ENCODE results near the gene FIBP.
A peak's percentile ranks its signal among the peaks of the same experiment; 100 is the strongest.

The FIBP gene

GRCh38 chr11:65888163-65888814 lies at the start of gene FIBP:
Gene FIBP (minus strand): TSS chr11:65888471. CDS start chr11:65888418, 53 bp downstream.
- Mint-ChIP-seq H3K4me3 (peak within 1 kb of the TSS; percentile 88), H3K36me3 (peaks cover 11% of the 10 kb centered on the region), H3K4me1 (peaks cover 51% of the 10 kb centered on the region), H3K27ac (peak within 1 kb of the TSS; percentile 87), H3K27me3 (no peaks in the 10 kb centered on the region), H3K9me3 (no peaks in the 10 kb centered on the region)
- DNase-seq (ENCODE audit: low spot score in 2 of 2): peak; percentile 87 to 92
- ATAC-seq (ENCODE audit: low read depth): peak; percentile 52

- no peak for ATAC-seq (ENCODE audit: low read depth)
- H3K4me1 Mint-ChIP-seq: peaks cover 8% of the 10 kb centered on the region
- no peak overlapping the region for H3K27ac Mint-ChIP-seq
- H3K4me3 Mint-ChIP-seq: no peak overlapping the region
- peaks cover 2% of the 10 kb centered on the region for H3K27me3 Mint-ChIP-seq
- no peak for DNase-seq (ENCODE audit: low spot score in 2 of 2)
- no peaks in the 10 kb centered on the region for H3K36me3 Mint-ChIP-seq
- H3K9me3 Mint-ChIP-seq: no peaks in the 10 kb centered on the region
Measured at GRCh38 chr11:65937766-65938165, 49.5 kb upstream of the FIBP start.

GRCh38 chr11:65934014-65934413 lies 45.7 kb upstream of the FIBP start:
- H3K4me1 Mint-ChIP-seq: no peaks in the 10 kb centered on the region
- ATAC-seq (ENCODE audit: low read depth) (no peak), DNase-seq (ENCODE audit: low spot score in 2 of 2) (no peak)
- no peak overlapping the region for H3K27ac Mint-ChIP-seq
- H3K4me3 Mint-ChIP-seq: no peak overlapping the region
- H3K36me3 Mint-ChIP-seq: no peaks in the 10 kb centered on the region
- no peaks in the 10 kb centered on the region for H3K9me3 Mint-ChIP-seq
- peaks cover 2% of the 10 kb centered on the region for H3K27me3 Mint-ChIP-seq

- Mint-ChIP-seq H3K4me1 (peaks cover 12% of the 10 kb centered on the region), H3K27ac (no peak overlapping the region), H3K9me3 (no peaks in the 10 kb centered on the region), H3K4me3 (no peak overlapping the region), H3K27me3 (no peaks in the 10 kb centered on the region), H3K36me3 (no peaks in the 10 kb centered on the region)
- DNase-seq (ENCODE audit: low spot score in 2 of 2) (no peak), ATAC-seq (ENCODE audit: low read depth) (no peak)
Measured at GRCh38 chr11:65932558-65932919, 44.3 kb upstream of the FIBP start.

- H3K36me3 Mint-ChIP-seq: no peaks in the 10 kb centered on the region
- H3K4me1 Mint-ChIP-seq: peaks cover 17% of the 10 kb centered on the region
- ATAC-seq (ENCODE audit: low read depth) (no peak), DNase-seq (ENCODE audit: low spot score in 2 of 2) (no peak)
- no peak overlapping the region for H3K27ac Mint-ChIP-seq
- no peaks in the 10 kb centered on the region for H3K9me3 Mint-ChIP-seq
- no peak overlapping the region for H3K4me3 Mint-ChIP-seq
- no peaks in the 10 kb centered on the region for H3K27me3 Mint-ChIP-seq
Measured at GRCh38 chr11:65931773-65932557, 43.7 kb upstream of the FIBP start.

- Mint-ChIP-seq H3K9me3 (no peaks in the 10 kb centered on the region), H3K4me1 (peaks cover 17% of the 10 kb centered on the region), H3K27me3 (no peaks in the 10 kb centered on the region), H3K27ac (peak overlapping the region; percentile 91), H3K4me3 (peak overlapping the region; percentile 54), H3K36me3 (peaks cover 1% of the 10 kb centered on the region)
- DNase-seq (ENCODE audit: low spot score in 2 of 2) (no peak), ATAC-seq (ENCODE audit: low read depth) (no peak)
Measured at GRCh38 chr11:65928667-65929066, 40.4 kb upstream of the FIBP start.

GRCh38 chr11:65927904-65928397 lies 39.7 kb upstream of the FIBP start:
- peak; percentile 99 for ATAC-seq (ENCODE audit: low read depth)
- H3K27ac Mint-ChIP-seq: peak overlapping the region; percentile 91
- peak; percentile 47 to 58 for DNase-seq (ENCODE audit: low spot score in 2 of 2)
- H3K4me1 Mint-ChIP-seq: peaks cover 17% of the 10 kb centered on the region
- no peaks in the 10 kb centered on the region for H3K27me3 Mint-ChIP-seq
- H3K36me3 Mint-ChIP-seq: peaks cover 1% of the 10 kb centered on the region
- no peaks in the 10 kb centered on the region for H3K9me3 Mint-ChIP-seq
- H3K4me3 Mint-ChIP-seq: peak overlapping the region; percentile 54

- Mint-ChIP-seq H3K4me1 (peaks cover 19% of the 10 kb centered on the region), H3K4me3 (no peak overlapping the region), H3K27ac (no peak overlapping the region), H3K27me3 (no peaks in the 10 kb centered on the region), H3K36me3 (peaks cover 8% of the 10 kb centered on the region), H3K9me3 (no peaks in the 10 kb centered on the region)
- ATAC-seq (ENCODE audit: low read depth): no peak
- no peak for DNase-seq (ENCODE audit: low spot score in 2 of 2)
Measured at GRCh38 chr11:65925397-65925796, 37.1 kb upstream of the FIBP start.

- no peak for DNase-seq (ENCODE audit: low spot score in 2 of 2)
- Mint-ChIP-seq H3K4me3 (no peak overlapping the region), H3K27me3 (no peaks in the 10 kb centered on the region), H3K27ac (no peak overlapping the region), H3K36me3 (peaks cover 8% of the 10 kb centered on the region), H3K4me1 (peaks cover 9% of the 10 kb centered on the region), H3K9me3 (no peaks in the 10 kb centered on the region)
- no peak for ATAC-seq (ENCODE audit: low read depth)
Measured at GRCh38 chr11:65922565-65922964, 34.3 kb upstream of the FIBP start.

- Mint-ChIP-seq H3K27ac (no peak overlapping the region), H3K4me3 (no peak overlapping the region), H3K9me3 (no peaks in the 10 kb centered on the region), H3K27me3 (no peaks in the 10 kb centered on the region), H3K4me1 (peaks cover 8% of the 10 kb centered on the region), H3K36me3 (peaks cover 11% of the 10 kb centered on the region)
- DNase-seq (ENCODE audit: low spot score in 2 of 2) (no peak), ATAC-seq (ENCODE audit: low read depth) (no peak)
Measured at GRCh38 chr11:65921876-65922275, 33.6 kb upstream of the FIBP start.

- Mint-ChIP-seq H3K4me1 (peaks cover 15% of the 10 kb centered on the region), H3K27me3 (no peaks in the 10 kb centered on the region), H3K4me3 (peak overlapping the region; percentile 41), H3K9me3 (no peaks in the 10 kb centered on the region), H3K27ac (no peak overlapping the region), H3K36me3 (peaks cover 12% of the 10 kb centered on the region)
- ATAC-seq (ENCODE audit: low read depth) (no peak), DNase-seq (ENCODE audit: low spot score in 2 of 2) (no peak)
Measured at GRCh38 chr11:65921033-65921555, 32.8 kb upstream of the FIBP start.

GRCh38 chr11:65920372-65920802 lies 32.1 kb upstream of the FIBP start:
- H3K27ac Mint-ChIP-seq: no peak overlapping the region
- H3K4me3 Mint-ChIP-seq: peak overlapping the region; percentile 96
- no peak for DNase-seq (ENCODE audit: low spot score in 2 of 2)
- peaks cover 12% of the 10 kb centered on the region for H3K36me3 Mint-ChIP-seq
- H3K4me1 Mint-ChIP-seq: peaks cover 16% of the 10 kb centered on the region
- no peaks in the 10 kb centered on the region for H3K9me3 Mint-ChIP-seq
- H3K27me3 Mint-ChIP-seq: no peaks in the 10 kb centered on the region
- no peak for ATAC-seq (ENCODE audit: low read depth)

- DNase-seq (ENCODE audit: low spot score in 2 of 2) (peak in 1 of 2 donors; percentile 49), ATAC-seq (ENCODE audit: low read depth) (peak; percentile 41)
- H3K9me3 Mint-ChIP-seq: no peaks in the 10 kb centered on the region
- peaks cover 12% of the 10 kb centered on the region for H3K36me3 Mint-ChIP-seq
- H3K4me3 Mint-ChIP-seq: peak overlapping the region; percentile 96
- peaks cover 22% of the 10 kb centered on the region for H3K4me1 Mint-ChIP-seq
- H3K27me3 Mint-ChIP-seq: no peaks in the 10 kb centered on the region
- peak overlapping the region; percentile 73 for H3K27ac Mint-ChIP-seq
Measured at GRCh38 chr11:65919573-65920371, 31.5 kb upstream of the FIBP start.
